Lower lobe of right lung (tissue), 2 donors: ENCODE measurements around the gene XCL2. TPM values are rescaled to one million over a fixed set of nuclear protein-coding genes. Genes with fewer than 3 reads are reported as not detected.

Experiments
- ATAC-seq, 2 donors: fragments of 200-7000 bp; cut with Tn5 transposase; one replicate each; pipeline ENCODE4 v1.9.1; 2020 to 2022; ENCODE audit warnings: mild to moderate bottlenecking in 2 of 2, moderate library complexity in 2 of 2
- DNase-seq: peaks from one replicate; pipeline ENCODE4 v3.0.0-alpha.2; 2020
- H3K27ac ChIP-seq: fragments of 200-600 bp; one replicate; pipeline ENCODE4 v1.8.0; 2022
- H3K27me3 ChIP-seq: fragments of 200-600 bp; one replicate; pipeline ENCODE4 v1.8.0; 2022; ENCODE audit warnings: low read depth
- H3K36me3 ChIP-seq: fragments of 200-600 bp; one replicate; pipeline ENCODE4 v1.8.0; 2022; ENCODE audit warnings: mild to moderate bottlenecking
- H3K4me1 ChIP-seq: fragments of 200-600 bp; one replicate; pipeline ENCODE4 v1.8.0; 2022
- H3K4me3 ChIP-seq: fragments of 200-600 bp; one replicate; pipeline ENCODE4 v1.8.0; 2022; ENCODE audit warnings: mild to moderate bottlenecking
- H3K9me3 ChIP-seq: fragments of 200-600 bp; one replicate; pipeline ENCODE4 v1.8.0; 2022
- CTCF ChIP-seq: fragments of 200-600 bp; IDR thresholded peaks from one replicate; pipeline ENCODE4 v1.8.0; 2022; ENCODE audit warnings: antibody characterized with exemption, mild to moderate bottlenecking
- intact Hi-C: fragments of 100-400 bp; cut with DNase I; formaldehyde crosslinking; loops from one replicate; pipeline ENCODE4 v1.11.0; 2022
- total RNA-seq: library from RNA; stranded (reverse); fragmentation: NEBNext Ultra II Directional; extraction: Animal tissue kit (Norgen Biotek cat#: 25700); gene quantifications from one replicate; pipeline ENCODE4 v1.2.1, GENCODE V29; 2021
- donor health status: DM: no; HTN: yes; CAD: no; lungs with severe emphysema.

Gene XCL2
- total RNA-seq, 1 donor from 2014 or later: 2.0 TPM

GRCh38 chr1:168507828-168508227, 36.0 kb downstream of the XCL2 start:
- no peak overlapping the region for H3K4me3 ChIP-seq
- peaks cover 18% of the 10 kb centered on the region for H3K4me1 ChIP-seq
- H3K27me3 ChIP-seq: no peaks in the 10 kb centered on the region
- TF ChIP-seq CTCF: no peak
- intact Hi-C loops: no loop called here
- H3K27ac ChIP-seq: no peak overlapping the region
- H3K36me3 ChIP-seq: no peaks in the 10 kb centered on the region
- no peak for ATAC-seq
- no peak for DNase-seq
- no peaks in the 10 kb centered on the region for H3K9me3 ChIP-seq

- ATAC-seq: no peak
These were observed 36.6 kb downstream of the XCL2 start for GRCh38 chr1:168507231-168507630.

GRCh38 chr1:168506204-168506819, 37.5 kb downstream of the XCL2 start:
- intact Hi-C loops: no loop called here
- TF ChIP-seq CTCF: no peak

More at GRCh38 chr1:168507231-168507630, 36.6 kb downstream of the XCL2 start:
- intact Hi-C loops: no loop called here
- Histone ChIP-seq H3K36me3 (no peaks in the 10 kb centered on the region), H3K27ac (no peak overlapping the region), H3K4me1 (peaks cover 18% of the 10 kb centered on the region), H3K4me3 (no peak overlapping the region), H3K27me3 (no peaks in the 10 kb centered on the region), H3K9me3 (no peaks in the 10 kb centered on the region)
- DNase-seq: no peak
- no peak for TF ChIP-seq CTCF

GRCh38 chr1:168505006-168505405, 38.8 kb downstream of the XCL2 start:
- intact Hi-C loops: no loop called here
- Histone ChIP-seq H3K4me1 (peaks cover 18% of the 10 kb centered on the region), H3K27ac (no peak overlapping the region), H3K9me3 (no peaks in the 10 kb centered on the region), H3K4me3 (no peak overlapping the region), H3K36me3 (no peaks in the 10 kb centered on the region), H3K27me3 (no peaks in the 10 kb centered on the region)
- no peak for TF ChIP-seq CTCF
- no peak for ATAC-seq
- no peak for DNase-seq

More at GRCh38 chr1:168506204-168506819, 37.5 kb downstream of the XCL2 start:
- no peaks in the 10 kb centered on the region for H3K9me3 ChIP-seq
- H3K4me1 ChIP-seq: peaks cover 18% of the 10 kb centered on the region
- no peaks in the 10 kb centered on the region for H3K27me3 ChIP-seq
- DNase-seq (no peak), ATAC-seq (no peak)
- H3K36me3 ChIP-seq: no peaks in the 10 kb centered on the region
- H3K27ac ChIP-seq: no peak overlapping the region
- no peak overlapping the region for H3K4me3 ChIP-seq

GRCh38 chr1:168504064-168504837, 39.5 kb downstream of the XCL2 start:
- intact Hi-C loops: no loop called here
- Histone ChIP-seq H3K27ac (no peak overlapping the region), H3K27me3 (no peaks in the 10 kb centered on the region), H3K9me3 (no peaks in the 10 kb centered on the region), H3K36me3 (no peaks in the 10 kb centered on the region), H3K4me1 (peaks cover 18% of the 10 kb centered on the region), H3K4me3 (no peak overlapping the region)
- no peak for TF ChIP-seq CTCF
- ATAC-seq (peak; percentile 92 to 96), DNase-seq (peak; percentile 70)
